HepG2 (cell line): ENCODE data around the gene IGFBP6. TPM values are rescaled to one million over a fixed set of nuclear protein-coding genes. Genes with fewer than 3 reads are reported as not detected.

Experiments
- ATF7 ChIP-seq, 2 experiments: fragments of 450-650 bp in 1 of 2; sonication (generic) in 1 of 2; formaldehyde crosslinking in 1 of 2; IDR thresholded peaks; 2 replicates each; pipeline versions ENCODE4 v1.4.0 to v1.6.1; 2016 to 2020; ENCODE audit warnings: antibody characterized with exemption in 1 of 2, mild to moderate bottlenecking in 1 of 2, missing genetic modification reagents in 1 of 2
- ATRX ChIP-seq: sonication (generic); formaldehyde crosslinking; IDR thresholded peaks from 2 replicates; pipeline ENCODE4 v1.4.0; 2020; ENCODE audit warnings: missing genetic modification reagents, borderline replicate concordance
- CHD2 ChIP-seq: IDR thresholded peaks from 2 replicates; pipeline ENCODE4 v1.6.1; 2011; ENCODE audit warnings: low read depth, low read length, improper control_type of control experiment
- E2F5 ChIP-seq: sonication (generic); formaldehyde crosslinking; conservative IDR thresholded peaks from 2 replicates; pipeline ENCODE4 v1.4.0; 2020; ENCODE audit warnings: missing genetic modification reagents
- JUNB ChIP-seq: sonication (generic); formaldehyde crosslinking; IDR thresholded peaks from 2 replicates; pipeline ENCODE4 v1.8.0; 2022; ENCODE audit warnings: missing genetic modification reagents, mild to moderate bottlenecking, borderline replicate concordance
- KAT2B ChIP-seq: fragments of 150-350 bp; IDR thresholded peaks from 2 replicates; pipeline ENCODE4 v1.6.1; 2014; ENCODE audit warnings: low read depth, low read length, borderline replicate concordance
- NFE2 ChIP-seq: sonication (generic); formaldehyde crosslinking; IDR thresholded peaks from 2 replicates; pipeline ENCODE4 v1.4.0; 2020; ENCODE audit warnings: missing genetic modification reagents
- PAWR ChIP-seq: sonication (generic); formaldehyde crosslinking; IDR thresholded peaks from 2 replicates; pipeline ENCODE4 v1.4.0; 2020; ENCODE audit warnings: missing genetic modification reagents, mild to moderate bottlenecking, borderline replicate concordance
- SRSF1 ChIP-seq: fragments of 200-400 bp; formaldehyde crosslinking; optimal IDR thresholded peaks from 2 replicates; pipeline ENCODE3; 2017; ENCODE audit warnings: mild to moderate bottlenecking, low read depth, low read length, moderate library complexity
- TBL1XR1 ChIP-seq: fragments of 150-350 bp; IDR thresholded peaks from 2 replicates; pipeline ENCODE4 v1.6.1; 2014; ENCODE audit warnings: borderline replicate concordance, low read length; ENCODE audit not compliant: partially characterized antibody
- THAP8 ChIP-seq: sonication (generic); formaldehyde crosslinking; IDR thresholded peaks from 2 replicates; pipeline ENCODE4 v1.5.1; 2020; ENCODE audit warnings: missing genetic modification reagents, mild to moderate bottlenecking, borderline replicate concordance
- ZMYM4 ChIP-seq: sonication (generic); formaldehyde crosslinking; IDR thresholded peaks from 2 replicates; pipeline ENCODE4 v1.8.1; 2023; ENCODE audit warnings: mild to moderate bottlenecking, missing genetic modification reagents
- ZNF543 ChIP-seq: sonication (generic); formaldehyde crosslinking; IDR thresholded peaks from 2 replicates; pipeline ENCODE4 v1.4.0; 2020; ENCODE audit warnings: mild to moderate bottlenecking, missing genetic modification reagents
- ZNF549 ChIP-seq: sonication (generic); formaldehyde crosslinking; IDR thresholded peaks from 2 replicates; pipeline ENCODE4 v1.5.0; 2020; ENCODE audit warnings: missing genetic modification reagents
- ZSCAN29 ChIP-seq: sonication (generic); formaldehyde crosslinking; conservative IDR thresholded peaks from 2 replicates; pipeline ENCODE4 v1.4.0; 2020; ENCODE audit warnings: mild to moderate bottlenecking, missing genetic modification reagents
- ZSCAN5A ChIP-seq: sonication (generic); formaldehyde crosslinking; IDR thresholded peaks from 2 replicates; pipeline ENCODE4 v1.8.0; 2022; ENCODE audit warnings: mild to moderate bottlenecking, missing genetic modification reagents, borderline replicate concordance
- polyA plus RNA-seq, 8 experiments: library from polyadenylated mRNA; depleted of rRNA in 3 of 8; stranded (reverse) in 7 of 8; unstranded in 1 of 8; fragments of >200 nt; fragmentation: Illumina TruSeq in 4 of 8; extraction: Trizol in 4 of 8; gene quantifications; 2 replicates each; pipeline versions ENCODE4 v1.2.1 to v1.2.3, GENCODE V29; 2011 to 2016; ENCODE audit warnings: low read depth in 4 of 8, missing spikeins in 1 of 8, mixed read lengths in 1 of 8; ENCODE audit not compliant: insufficient read depth in 1 of 8
- total RNA-seq, 5 experiments: library from RNA; depleted of rRNA; stranded (reverse); fragments of >200 nt; fragmentation: Illumina TruSeq; extraction: Trizol; gene quantifications; 2 replicates each; pipeline ENCODE4 v1.2.3, GENCODE V29; 2016; ENCODE audit warnings: low read depth in 1 of 5
- TF ChIP-seq, protein P1 (sequence below): sonication (generic); formaldehyde crosslinking; IDR thresholded peaks from 2 replicates; pipeline ENCODE4; 2020; ENCODE audit warnings: missing genetic modification reagents, mild to moderate bottlenecking, borderline replicate concordance
- TF ChIP-seq, protein P2 (sequence below): sonication (generic); formaldehyde crosslinking; IDR thresholded peaks from 2 replicates; pipeline ENCODE4 v1.8.1; 2022; ENCODE audit warnings: mild to moderate bottlenecking, missing genetic modification reagents
- TF ChIP-seq, protein P3 (sequence below): sonication (generic); formaldehyde crosslinking; IDR thresholded peaks from 2 replicates; pipeline ENCODE4 v1.4.0; 2020; ENCODE audit warnings: missing genetic modification reagents, borderline replicate concordance

IGFBP6 gene
- total and polyA plus RNA-seq, 2 of the 13 experiments (the other 11 are each of a cell fraction or from before 2014, with no cell fraction given) = 3.9 to 25.2 TPM

DNA sequence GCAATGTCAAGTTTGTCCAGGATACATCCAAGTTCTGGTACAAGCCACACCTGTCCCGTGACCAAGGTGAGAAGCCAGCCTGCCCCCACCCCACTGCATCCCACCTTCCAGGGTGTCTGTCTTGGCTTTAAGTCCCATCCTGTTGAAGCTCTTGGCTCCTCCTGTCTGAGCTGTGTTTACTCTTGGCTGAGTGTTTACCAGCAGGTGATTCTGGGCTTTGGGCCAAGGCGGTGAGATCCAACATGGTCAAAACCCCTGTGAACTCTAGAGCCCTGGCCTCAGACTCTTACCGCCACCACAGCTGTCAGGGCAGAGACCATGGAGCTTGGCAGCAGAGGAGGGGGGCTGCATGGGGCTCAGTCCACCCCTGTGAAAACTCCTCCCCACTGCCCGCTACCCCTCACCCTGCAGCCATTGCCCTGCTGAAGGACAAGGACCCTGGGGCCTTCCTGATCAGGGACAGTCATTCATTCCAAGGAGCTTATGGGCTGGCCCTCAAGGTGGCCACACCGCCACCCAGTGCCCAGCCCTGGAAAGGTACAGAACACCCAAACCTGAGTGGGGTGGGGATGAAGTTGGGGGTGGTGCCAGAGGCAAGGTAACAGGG is 36.0 kb upstream of the IGFBP6 start (continued):
- TF ChIP-seq, protein P1, sequence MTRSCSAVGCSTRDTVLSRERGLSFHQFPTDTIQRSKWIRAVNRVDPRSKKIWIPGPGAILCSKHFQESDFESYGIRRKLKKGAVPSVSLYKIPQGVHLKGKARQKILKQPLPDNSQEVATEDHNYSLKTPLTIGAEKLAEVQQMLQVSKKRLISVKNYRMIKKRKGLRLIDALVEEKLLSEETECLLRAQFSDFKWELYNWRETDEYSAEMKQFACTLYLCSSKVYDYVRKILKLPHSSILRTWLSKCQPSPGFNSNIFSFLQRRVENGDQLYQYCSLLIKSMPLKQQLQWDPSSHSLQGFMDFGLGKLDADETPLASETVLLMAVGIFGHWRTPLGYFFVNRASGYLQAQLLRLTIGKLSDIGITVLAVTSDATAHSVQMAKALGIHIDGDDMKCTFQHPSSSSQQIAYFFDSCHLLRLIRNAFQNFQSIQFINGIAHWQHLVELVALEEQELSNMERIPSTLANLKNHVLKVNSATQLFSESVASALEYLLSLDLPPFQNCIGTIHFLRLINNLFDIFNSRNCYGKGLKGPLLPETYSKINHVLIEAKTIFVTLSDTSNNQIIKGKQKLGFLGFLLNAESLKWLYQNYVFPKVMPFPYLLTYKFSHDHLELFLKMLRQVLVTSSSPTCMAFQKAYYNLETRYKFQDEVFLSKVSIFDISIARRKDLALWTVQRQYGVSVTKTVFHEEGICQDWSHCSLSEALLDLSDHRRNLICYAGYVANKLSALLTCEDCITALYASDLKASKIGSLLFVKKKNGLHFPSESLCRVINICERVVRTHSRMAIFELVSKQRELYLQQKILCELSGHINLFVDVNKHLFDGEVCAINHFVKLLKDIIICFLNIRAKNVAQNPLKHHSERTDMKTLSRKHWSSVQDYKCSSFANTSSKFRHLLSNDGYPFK (CRISPR knock-in tag) = peak; percentile 37; the same call in 1 of the 2 replicates
- TF ChIP-seq TBL1XR1 (no peak), KAT2B (no peak), CHD2 (no peak), ZMYM4 (CRISPR knock-in tag) (peak; percentile 49; the same call in 1 of the 2 replicates), PAWR (CRISPR knock-in tag) (no peak), ATF7 (IDR thresholded peaks at IDR 0.05) (no peak), ATF7 (CRISPR knock-in tag; IDR thresholded peaks at IDR 0.05) (no peak), E2F5 (CRISPR knock-in tag) (no peak), NFE2 (CRISPR knock-in tag) (no peak), ZNF549 (CRISPR knock-in tag) (no peak), SRSF1 (peak; percentile 26), ZSCAN29 (CRISPR knock-in tag) (no peak), THAP8 (no peak), ATRX (CRISPR knock-in tag) (no peak), ZSCAN5A (CRISPR knock-in tag) (no peak; the same call in 1 of the 2 replicates), JUNB (no peak), ZNF543 (no peak)
- TF ChIP-seq, protein P2, sequence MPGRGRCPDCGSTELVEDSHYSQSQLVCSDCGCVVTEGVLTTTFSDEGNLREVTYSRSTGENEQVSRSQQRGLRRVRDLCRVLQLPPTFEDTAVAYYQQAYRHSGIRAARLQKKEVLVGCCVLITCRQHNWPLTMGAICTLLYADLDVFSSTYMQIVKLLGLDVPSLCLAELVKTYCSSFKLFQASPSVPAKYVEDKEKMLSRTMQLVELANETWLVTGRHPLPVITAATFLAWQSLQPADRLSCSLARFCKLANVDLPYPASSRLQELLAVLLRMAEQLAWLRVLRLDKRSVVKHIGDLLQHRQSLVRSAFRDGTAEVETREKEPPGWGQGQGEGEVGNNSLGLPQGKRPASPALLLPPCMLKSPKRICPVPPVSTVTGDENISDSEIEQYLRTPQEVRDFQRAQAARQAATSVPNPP (CRISPR knock-in tag) = no peak; the same call in 1 of the 2 replicates
- TF ChIP-seq, protein P3, sequence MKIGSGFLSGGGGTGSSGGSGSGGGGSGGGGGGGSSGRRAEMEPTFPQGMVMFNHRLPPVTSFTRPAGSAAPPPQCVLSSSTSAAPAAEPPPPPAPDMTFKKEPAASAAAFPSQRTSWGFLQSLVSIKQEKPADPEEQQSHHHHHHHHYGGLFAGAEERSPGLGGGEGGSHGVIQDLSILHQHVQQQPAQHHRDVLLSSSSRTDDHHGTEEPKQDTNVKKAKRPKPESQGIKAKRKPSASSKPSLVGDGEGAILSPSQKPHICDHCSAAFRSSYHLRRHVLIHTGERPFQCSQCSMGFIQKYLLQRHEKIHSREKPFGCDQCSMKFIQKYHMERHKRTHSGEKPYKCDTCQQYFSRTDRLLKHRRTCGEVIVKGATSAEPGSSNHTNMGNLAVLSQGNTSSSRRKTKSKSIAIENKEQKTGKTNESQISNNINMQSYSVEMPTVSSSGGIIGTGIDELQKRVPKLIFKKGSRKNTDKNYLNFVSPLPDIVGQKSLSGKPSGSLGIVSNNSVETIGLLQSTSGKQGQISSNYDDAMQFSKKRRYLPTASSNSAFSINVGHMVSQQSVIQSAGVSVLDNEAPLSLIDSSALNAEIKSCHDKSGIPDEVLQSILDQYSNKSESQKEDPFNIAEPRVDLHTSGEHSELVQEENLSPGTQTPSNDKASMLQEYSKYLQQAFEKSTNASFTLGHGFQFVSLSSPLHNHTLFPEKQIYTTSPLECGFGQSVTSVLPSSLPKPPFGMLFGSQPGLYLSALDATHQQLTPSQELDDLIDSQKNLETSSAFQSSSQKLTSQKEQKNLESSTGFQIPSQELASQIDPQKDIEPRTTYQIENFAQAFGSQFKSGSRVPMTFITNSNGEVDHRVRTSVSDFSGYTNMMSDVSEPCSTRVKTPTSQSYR (CRISPR knock-in tag) = peak; percentile 8; the same call in 1 of the 2 replicates
